Caco-2 (cell line): ENCODE results near the gene MTOR. TPM values are rescaled to one million over a fixed set of nuclear protein-coding genes. Genes with fewer than 3 reads are reported as not detected.

Experiments used
- BruUV-seq: library from RNA; stranded (reverse); fragments of 400-500 nt; replicated peaks from 2 replicates; lab custom pipeline; 2021; lab: Mats Ljungman, UMichigan
- CTCF ChIA-PET: fragments of 300-600 bp; sonication (Branson Sonifier 250); formaldehyde crosslinking; loops from one replicate; lab custom pipeline; 2022; ENCODE audit warnings: antibody characterized with exemption; lab: Charles Lee
- POLR2A ChIA-PET: fragments of 300-600 bp; sonication (Branson Sonifier 250); formaldehyde crosslinking; loops from one replicate; lab custom pipeline; 2022; ENCODE audit warnings: antibody characterized with exemption; lab: Charles Lee
- DNase-seq, 2 experiments: peaks; one replicate each; pipeline versions ENCODE4 v3.0.0 to v3.0.0-alpha.2; 2020 to 2022
- H3K27me3 ChIP-seq: replicated peaks from 2 replicates; pipeline ENCODE4 v1.6.0; 2011; ENCODE audit warnings: low read length; ENCODE audit not compliant: control insufficient read depth, insufficient read depth
- H3K36me3 ChIP-seq: 2 replicates; pipeline ENCODE4 v1.5.1; 2011; ENCODE audit warnings: low read length; ENCODE audit not compliant: control insufficient read depth, insufficient read depth
- H3K4me1 ChIP-seq: fragments of 250-450 bp; sonication (Bioruptor Pico); 2 replicates; pipeline ENCODE4 v1.5.1; 2020; ENCODE audit warnings: mild to moderate bottlenecking
- H3K4me3 ChIP-seq: 2 replicates; pipeline ENCODE4 v1.5.1; 2011; ENCODE audit warnings: low read depth, mild to moderate bottlenecking, control low read depth, low read length
- H3K9me3 ChIP-seq: fragments of 250-450 bp; sonication (Bioruptor Pico); 2 replicates; pipeline ENCODE4 v1.5.1; 2020; ENCODE audit warnings: mild to moderate bottlenecking, moderate library complexity
- H3K27ac Mint-ChIP-seq: one replicate; pipeline ENCODE4 v1.8.0; 2022; ENCODE audit warnings: mixed read lengths; ENCODE audit not compliant: unreplicated experiment
- H3K27me3 Mint-ChIP-seq: one replicate; pipeline ENCODE4 v1.8.0; 2022; ENCODE audit warnings: mixed read lengths; ENCODE audit not compliant: insufficient read depth, unreplicated experiment
- H3K36me3 Mint-ChIP-seq: one replicate; pipeline ENCODE4 v1.8.0; 2022; ENCODE audit warnings: mild to moderate bottlenecking, mixed read lengths; ENCODE audit not compliant: insufficient read depth, unreplicated experiment
- H3K4me1 Mint-ChIP-seq: one replicate; pipeline ENCODE4 v1.8.0; 2022; ENCODE audit warnings: low read depth, mixed read lengths; ENCODE audit not compliant: unreplicated experiment
- H3K4me3 Mint-ChIP-seq: one replicate; pipeline ENCODE4 v1.8.0; 2022; ENCODE audit warnings: mild to moderate bottlenecking, moderate library complexity, mixed read lengths; ENCODE audit not compliant: unreplicated experiment
- H3K9me3 Mint-ChIP-seq: one replicate; pipeline ENCODE4 v1.8.0; 2022; ENCODE audit warnings: mixed read lengths; ENCODE audit not compliant: unreplicated experiment
- intact Hi-C: fragments of 100-400 bp; cut with micrococcal nuclease; formaldehyde crosslinking; loops from one replicate; pipeline ENCODE4 v1.10.0; 2022; ENCODE audit not compliant: unreplicated experiment
- total RNA-seq: library from RNA; stranded (reverse); gene quantifications from 2 replicates; pipeline ENCODE4 v1.2.3, GENCODE V29; 2022
- TF ChIP-seq, protein P1 (sequence below), 2 experiments: fragments of 200-600 bp in 1 of 2; IDR thresholded peaks; 1 replicate in 1 of 2; 2 replicates in 1 of 2; pipeline versions ENCODE4 v1.5.1 to v1.8.0; 2011 to 2022; ENCODE audit warnings: antibody characterized with exemption in 1 of 2, control low read depth in 1 of 2, inconsistent platforms in 1 of 2, low read depth in 1 of 2, low read length in 1 of 2, mild to moderate bottlenecking in 1 of 2, moderate library complexity in 1 of 2; ENCODE audit not compliant: insufficient read depth in 1 of 2, severe bottlenecking in 1 of 2, unreplicated experiment in 1 of 2

MTOR gene
- total RNA-seq, 1 experiment from 2014 or later = 45.7 TPM

DNA sequence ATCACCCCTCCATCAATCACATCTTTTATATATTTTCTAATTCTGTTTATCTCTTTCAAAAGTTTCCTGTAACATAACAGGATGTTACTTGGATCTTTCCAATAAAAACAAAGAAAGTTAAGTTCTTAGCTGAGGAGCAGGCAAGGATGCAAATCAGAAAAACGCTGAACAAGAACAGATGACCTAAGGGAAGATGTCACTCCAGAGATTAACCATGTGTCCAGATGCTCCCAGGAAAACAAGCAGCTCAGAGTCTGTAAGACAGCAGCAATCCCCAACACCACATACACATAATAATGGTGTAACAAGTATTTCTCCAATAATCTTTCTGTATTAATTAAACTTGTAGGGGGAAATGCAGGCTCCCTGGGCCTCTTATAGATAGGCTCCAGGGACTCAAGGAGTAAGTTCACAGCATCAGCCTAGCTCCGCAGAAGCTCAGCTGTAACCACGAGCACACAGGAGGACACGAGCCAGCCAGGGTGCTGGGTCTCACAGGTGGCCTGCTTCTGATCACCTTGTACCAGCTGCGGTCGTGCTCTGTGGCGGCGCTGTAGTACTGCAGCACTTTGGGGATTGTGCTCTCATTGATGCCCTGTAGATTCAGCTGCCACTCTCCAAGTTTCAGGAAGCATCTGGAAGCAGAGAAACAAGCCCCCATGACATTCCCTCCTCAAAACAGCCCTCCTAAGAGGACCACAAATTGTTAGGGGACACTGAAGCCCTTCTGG is 129.6 kb downstream of the MTOR start:
- H3K36me3 ChIP-seq = peaks cover under 1% of the 10 kb centered on the region; the same call in 1 of the 2 replicates
- no peak for DNase-seq
- peaks cover 39% of the 10 kb centered on the region for H3K36me3 Mint-ChIP-seq
- H3K27me3 ChIP-seq = no peaks in the 10 kb centered on the region
- H3K9me3 Mint-ChIP-seq = no peaks in the 10 kb centered on the region
- H3K4me1 ChIP-seq = no peaks in the 10 kb centered on the region
- H3K4me3 Mint-ChIP-seq = no peak overlapping the region
- TF ChIP-seq, protein P1, sequence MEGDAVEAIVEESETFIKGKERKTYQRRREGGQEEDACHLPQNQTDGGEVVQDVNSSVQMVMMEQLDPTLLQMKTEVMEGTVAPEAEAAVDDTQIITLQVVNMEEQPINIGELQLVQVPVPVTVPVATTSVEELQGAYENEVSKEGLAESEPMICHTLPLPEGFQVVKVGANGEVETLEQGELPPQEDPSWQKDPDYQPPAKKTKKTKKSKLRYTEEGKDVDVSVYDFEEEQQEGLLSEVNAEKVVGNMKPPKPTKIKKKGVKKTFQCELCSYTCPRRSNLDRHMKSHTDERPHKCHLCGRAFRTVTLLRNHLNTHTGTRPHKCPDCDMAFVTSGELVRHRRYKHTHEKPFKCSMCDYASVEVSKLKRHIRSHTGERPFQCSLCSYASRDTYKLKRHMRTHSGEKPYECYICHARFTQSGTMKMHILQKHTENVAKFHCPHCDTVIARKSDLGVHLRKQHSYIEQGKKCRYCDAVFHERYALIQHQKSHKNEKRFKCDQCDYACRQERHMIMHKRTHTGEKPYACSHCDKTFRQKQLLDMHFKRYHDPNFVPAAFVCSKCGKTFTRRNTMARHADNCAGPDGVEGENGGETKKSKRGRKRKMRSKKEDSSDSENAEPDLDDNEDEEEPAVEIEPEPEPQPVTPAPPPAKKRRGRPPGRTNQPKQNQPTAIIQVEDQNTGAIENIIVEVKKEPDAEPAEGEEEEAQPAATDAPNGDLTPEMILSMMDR (IDR thresholded peaks at IDR 0.05; ENCODE audit: insufficient read depth in 1 of 2, low read depth in 1 of 2, low read length in 1 of 2, severe bottlenecking in 1 of 2, unreplicated experiment in 1 of 2) = no peak
- no peak overlapping the region for H3K27ac Mint-ChIP-seq
- intact Hi-C loops = no loop called here
- H3K4me1 Mint-ChIP-seq = no peaks in the 10 kb centered on the region
- H3K4me3 ChIP-seq = no peak overlapping the region
- ChIA-PET CTCF (interaction anchor here (0.6 kb wide), 1 partner anchor 167 kb away, joined by 3 read pairs; no protein-coding TSS in a partner anchor), POLR2A (no interaction called here)
- no TSS peak for BruUV-seq
- H3K9me3 ChIP-seq = no peaks in the 10 kb centered on the region
- no peaks in the 10 kb centered on the region for H3K27me3 Mint-ChIP-seq

DNA sequence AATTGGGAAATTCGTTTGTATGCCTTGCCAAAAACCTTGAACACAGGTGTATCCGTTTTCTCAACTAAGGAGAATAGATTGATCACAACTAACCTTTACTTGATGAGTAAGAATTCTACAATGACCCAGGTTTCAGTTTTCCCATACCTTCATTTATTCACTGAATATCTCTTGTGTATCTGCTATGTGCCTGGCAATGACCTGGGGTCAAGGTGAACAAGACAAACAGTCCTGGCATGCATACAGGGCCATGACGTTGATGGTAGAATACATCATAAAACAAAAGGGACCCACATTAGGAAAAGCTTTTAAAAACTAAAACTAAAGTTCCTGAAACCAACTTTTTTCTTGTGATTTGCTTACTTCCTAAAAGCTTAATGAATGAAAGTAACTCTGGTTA is 130.5 kb downstream of the MTOR start:
- TF ChIP-seq, protein P1 (IDR thresholded peaks at IDR 0.05; ENCODE audit: insufficient read depth in 1 of 2, low read depth in 1 of 2, low read length in 1 of 2, severe bottlenecking in 1 of 2, unreplicated experiment in 1 of 2) = no peak
- intact Hi-C loops = no loop called here
- DNase-seq = no peak
- BruUV-seq = no TSS peak
- Mint-ChIP-seq H3K36me3 (peaks cover 48% of the 10 kb centered on the region), H3K9me3 (no peaks in the 10 kb centered on the region), H3K4me3 (no peak overlapping the region), H3K27ac (no peak overlapping the region), H3K4me1 (no peaks in the 10 kb centered on the region), H3K27me3 (no peaks in the 10 kb centered on the region)
- Histone ChIP-seq H3K9me3 (no peaks in the 10 kb centered on the region), H3K36me3 (peaks cover 2% of the 10 kb centered on the region; the same call in 1 of the 2 replicates), H3K4me1 (no peaks in the 10 kb centered on the region), H3K27me3 (no peaks in the 10 kb centered on the region), H3K4me3 (no peak overlapping the region)
- ChIA-PET CTCF (no interaction called here), POLR2A (no interaction called here)

DNA sequence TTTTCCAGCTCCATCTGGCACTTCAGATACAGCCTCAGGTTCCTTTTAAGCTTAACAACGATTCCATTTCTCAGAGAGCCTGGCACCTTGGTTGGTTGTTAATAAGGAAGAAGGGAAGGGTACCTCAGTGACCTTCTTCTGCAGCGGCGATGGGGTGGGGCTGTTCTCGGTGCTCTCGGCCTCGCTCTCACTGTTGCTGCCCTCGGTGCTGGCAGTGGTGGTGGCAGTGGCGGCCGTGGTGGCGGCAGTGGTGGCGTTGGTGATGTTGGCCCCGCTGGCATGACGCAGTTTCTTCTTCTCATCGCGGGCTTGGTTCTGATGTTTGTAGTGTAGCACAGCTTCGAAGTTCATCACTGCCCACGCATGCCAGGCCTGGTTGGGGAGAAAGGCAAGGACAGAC is 131.9 kb downstream of the MTOR start:
- TF ChIP-seq, protein P1 (IDR thresholded peaks at IDR 0.05; ENCODE audit: insufficient read depth in 1 of 2, low read depth in 1 of 2, low read length in 1 of 2, severe bottlenecking in 1 of 2, unreplicated experiment in 1 of 2) = no peak

More for the DNA sequence above, 131.9 kb downstream of the MTOR start:
- Histone ChIP-seq H3K4me1 (no peaks in the 10 kb centered on the region), H3K36me3 (peaks cover 2% of the 10 kb centered on the region; the same call in 1 of the 2 replicates), H3K27me3 (no peaks in the 10 kb centered on the region), H3K4me3 (no peak overlapping the region), H3K9me3 (no peaks in the 10 kb centered on the region)
- DNase-seq = no peak
- POLR2A ChIA-PET = no interaction called here
- Mint-ChIP-seq H3K4me3 (no peak overlapping the region), H3K4me1 (no peaks in the 10 kb centered on the region), H3K36me3 (peaks cover 58% of the 10 kb centered on the region), H3K27ac (no peak overlapping the region), H3K27me3 (no peaks in the 10 kb centered on the region), H3K9me3 (no peaks in the 10 kb centered on the region)
- intact Hi-C loops = no loop called here
- CTCF ChIA-PET = no interaction called here
- no TSS peak for BruUV-seq
